ENCODE data around the gene NEMP2.

- TF ChIP-seq POLR2AphosphoS5 (IDR thresholded peaks at IDR 0.05; ENCODE audit: low read depth, low read length) (no peak), PHF8 (conservative IDR thresholded peaks at IDR 0.05; ENCODE audit: low read depth, low read length) (no peak), RBBP5 (IDR thresholded peaks at IDR 0.05; ENCODE audit: borderline replicate concordance, low read depth, low read length) (no peak), SRF (IDR thresholded peaks at IDR 0.05; ENCODE audit: low read depth, low read length) (no peak), USF2 (IDR thresholded peaks at IDR 0.05; ENCODE audit: low read length) (no peak), CTCF (IDR thresholded peaks at IDR 0.05; ENCODE audit: control extremely low read depth in 1 of 3, insufficient read depth in 1 of 3, low read depth in 1 of 3, low read length in 3 of 3) (no peak), POLR2A (IDR thresholded peaks at IDR 0.05; ENCODE audit: control extremely low read depth in 1 of 2, low read depth in 2 of 2, low read length in 2 of 2) (no peak), EZH2 (IDR thresholded peaks at IDR 0.05; ENCODE audit: low read depth, low read length, severe bottlenecking) (no peak), CREB1 (IDR thresholded peaks at IDR 0.05) (no peak), ASH2L (IDR thresholded peaks at IDR 0.05; ENCODE audit: low read length) (no peak)
- TF ChIP-seq, protein P1, sequence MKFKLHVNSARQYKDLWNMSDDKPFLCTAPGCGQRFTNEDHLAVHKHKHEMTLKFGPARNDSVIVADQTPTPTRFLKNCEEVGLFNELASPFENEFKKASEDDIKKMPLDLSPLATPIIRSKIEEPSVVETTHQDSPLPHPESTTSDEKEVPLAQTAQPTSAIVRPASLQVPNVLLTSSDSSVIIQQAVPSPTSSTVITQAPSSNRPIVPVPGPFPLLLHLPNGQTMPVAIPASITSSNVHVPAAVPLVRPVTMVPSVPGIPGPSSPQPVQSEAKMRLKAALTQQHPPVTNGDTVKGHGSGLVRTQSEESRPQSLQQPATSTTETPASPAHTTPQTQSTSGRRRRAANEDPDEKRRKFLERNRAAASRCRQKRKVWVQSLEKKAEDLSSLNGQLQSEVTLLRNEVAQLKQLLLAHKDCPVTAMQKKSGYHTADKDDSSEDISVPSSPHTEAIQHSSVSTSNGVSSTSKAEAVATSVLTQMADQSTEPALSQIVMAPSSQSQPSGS (IDR thresholded peaks at IDR 0.05; ENCODE audit: low read length) = no peak
These were observed 45.8 kb downstream of the NEMP2 start for GRCh38 chr2:190488516-190489233.

Measured in H1 (cell line).